Right atrium auricular region (tissue), 2 donors: ENCODE measurements around the gene CNTN4. TPM values are rescaled to one million over a fixed set of nuclear protein-coding genes. Genes with fewer than 3 reads are reported as not detected.
"Not testable (repeated sequence)": the region's sequence is repeated elsewhere in the genome, so short reads cannot be mapped to it uniquely, and the experiment has no call there.

Experiments used
- DNase-seq: peaks from one replicate; pipeline ENCODE4 v3.0.0-alpha.2; 2019; ENCODE audit warnings: low spot score
- H3K27ac ChIP-seq, 2 donors: fragments of 200-600 bp; sonication (generic); 1 replicate in 1 of 2; 2 replicates in 1 of 2; pipeline ENCODE4 v1.5.1; 2016 to 2019
- H3K27me3 ChIP-seq, 2 donors: fragments of 200-600 bp; sonication (generic); one replicate each; pipeline versions ENCODE4 v1.5.1 to v1.6.0; 2017 to 2019
- H3K36me3 ChIP-seq: fragments of 200-600 bp; sonication (generic); one replicate; pipeline ENCODE4 v1.5.1; 2016
- H3K4me1 ChIP-seq, 2 donors: fragments of 200-600 bp; sonication (generic); one replicate each; pipeline versions ENCODE4 v1.5.1 to v1.6.0; 2017 to 2019
- H3K4me3 ChIP-seq, 2 donors: fragments of 200-600 bp; sonication (generic); 1 replicate in 1 of 2; 2 replicates in 1 of 2; pipeline ENCODE4 v1.5.1; 2017 to 2019; ENCODE audit warnings: mild to moderate bottlenecking in 1 of 2, moderate library complexity in 1 of 2
- H3K9me3 ChIP-seq, 2 donors: fragments of 200-600 bp; sonication (generic); one replicate each; pipeline ENCODE4 v1.5.1; 2019
- CTCF ChIP-seq, 2 donors: fragments of 200-600 bp; sonication (generic); IDR thresholded peaks; one replicate each; pipeline ENCODE4 v1.5.1; 2019; ENCODE audit warnings: antibody characterized with exemption in 2 of 2
- total RNA-seq, 2 donors: library from RNA; depleted of rRNA; stranded (reverse); fragments of >200 nt; gene quantifications; one replicate each; pipeline ENCODE4 v1.1.0, GENCODE V29; 2016

Gene CNTN4
- total RNA-seq, 2 donors from 2014 or later: 5.3 to 5.7 TPM

DNA sequence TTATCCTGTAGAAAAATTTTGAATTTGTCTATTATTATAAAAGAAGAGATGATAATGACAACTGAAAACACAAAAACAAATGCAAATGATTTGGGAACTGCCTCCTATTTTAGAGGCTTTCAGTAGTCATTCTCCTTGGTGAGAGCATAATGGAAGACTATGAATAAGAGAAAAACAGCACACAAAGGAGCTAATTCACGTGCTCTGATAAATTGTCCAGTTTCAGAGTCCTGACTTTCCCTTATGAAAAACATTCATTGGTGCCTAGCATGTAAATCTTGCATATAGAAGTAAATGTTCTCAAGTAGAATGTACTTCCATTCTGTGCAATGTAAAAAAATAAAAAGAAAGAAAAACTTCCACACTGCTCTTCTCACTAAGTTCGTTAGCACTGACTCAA, 805.4 kb downstream of the CNTN4 start:
- Histone ChIP-seq H3K4me3 (no peak overlapping the region), H3K27me3 (no peaks in the 10 kb centered on the region), H3K4me1 (no peaks in the 10 kb centered on the region), H3K36me3 (no peaks in the 10 kb centered on the region), H3K27ac (no peak overlapping the region), H3K9me3 (no peaks in the 10 kb centered on the region)
- DNase-seq: no peak
- no peak for TF ChIP-seq CTCF (IDR thresholded peaks at IDR 0.05)

GRCh38 chr3:2908693-2909351, 810.2 kb downstream of the CNTN4 start:
- no peak overlapping the region for H3K4me3 ChIP-seq
- no peak for TF ChIP-seq CTCF (IDR thresholded peaks at IDR 0.05)
- no peaks in the 10 kb centered on the region for H3K36me3 ChIP-seq
- H3K27me3 ChIP-seq: no peaks in the 10 kb centered on the region
- no peak for DNase-seq
- H3K4me1 ChIP-seq: no peaks in the 10 kb centered on the region
- no peaks in the 10 kb centered on the region for H3K9me3 ChIP-seq
- no peak overlapping the region for H3K27ac ChIP-seq

DNA sequence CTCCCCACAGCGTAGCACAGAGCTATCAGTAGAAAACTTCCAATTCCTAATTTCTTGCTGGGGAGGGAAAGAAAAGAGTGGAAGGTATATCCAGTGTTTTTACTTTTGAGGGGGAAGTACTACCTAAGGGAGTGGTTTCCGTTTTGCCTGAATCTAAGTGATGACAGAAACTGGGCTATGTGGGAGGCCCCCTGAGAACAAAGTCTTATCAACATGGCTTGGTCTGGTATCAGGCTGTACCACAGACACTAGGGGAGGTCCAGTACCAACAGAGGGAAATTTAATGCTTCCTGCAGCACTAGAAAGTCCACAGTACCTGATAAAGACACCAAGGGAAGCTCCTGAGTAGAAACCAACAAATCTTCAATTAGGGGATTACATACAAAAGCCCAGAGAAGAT, 812.3 kb downstream of the CNTN4 start:
- no peak overlapping the region for H3K4me3 ChIP-seq
- no peaks in the 10 kb centered on the region for H3K36me3 ChIP-seq
- no peak overlapping the region for H3K27ac ChIP-seq
- no peak for TF ChIP-seq CTCF (IDR thresholded peaks at IDR 0.05)
- no peaks in the 10 kb centered on the region for H3K9me3 ChIP-seq
- no peaks in the 10 kb centered on the region for H3K27me3 ChIP-seq
- no peaks in the 10 kb centered on the region for H3K4me1 ChIP-seq
- no peak for DNase-seq

- TF ChIP-seq CTCF (IDR thresholded peaks at IDR 0.05): no peak
- Histone ChIP-seq H3K4me1 (no peaks in the 10 kb centered on the region), H3K36me3 (no peaks in the 10 kb centered on the region), H3K27me3 (no peaks in the 10 kb centered on the region), H3K27ac (no peak overlapping the region), H3K4me3 (no peak overlapping the region), H3K9me3 (no peaks in the 10 kb centered on the region)
- DNase-seq: no peak
Observed at GRCh38 chr3:2915826-2916225, 817.2 kb downstream of the CNTN4 start.

DNA sequence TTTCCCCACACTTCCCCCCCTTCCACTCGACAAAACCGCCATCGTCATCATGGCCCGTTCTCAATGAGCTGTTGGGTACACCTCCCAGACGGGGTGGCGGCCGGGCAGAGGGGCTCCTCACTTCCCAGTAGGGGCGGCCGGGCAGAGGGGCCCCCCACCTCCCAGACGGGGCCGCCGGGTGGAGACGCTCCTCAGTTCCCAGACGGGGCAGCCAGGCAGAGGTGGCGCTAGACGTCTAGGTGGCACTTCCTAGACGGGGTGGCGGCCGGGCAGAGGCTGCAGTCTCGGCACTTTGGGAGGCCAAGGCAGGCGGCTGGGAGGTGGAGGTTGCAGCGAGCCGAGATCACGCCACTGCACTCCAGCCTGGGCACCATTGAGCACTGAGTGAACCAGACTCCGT, 818.0 kb downstream of the CNTN4 start:
- H3K4me3 ChIP-seq, H3K4me1 ChIP-seq, H3K36me3 ChIP-seq, DNase-seq, H3K27me3 ChIP-seq, H3K9me3 ChIP-seq, H3K27ac ChIP-seq: not testable (repeated sequence)

- no peak overlapping the region for H3K4me3 ChIP-seq
- H3K27me3 ChIP-seq: no peaks in the 10 kb centered on the region
- TF ChIP-seq CTCF (IDR thresholded peaks at IDR 0.05): no peak
- no peaks in the 10 kb centered on the region for H3K4me1 ChIP-seq
- H3K36me3 ChIP-seq: no peaks in the 10 kb centered on the region
- DNase-seq: no peak
- no peak overlapping the region for H3K27ac ChIP-seq
- no peaks in the 10 kb centered on the region for H3K9me3 ChIP-seq
Observed at GRCh38 chr3:2920103-2920502, 821.4 kb downstream of the CNTN4 start.
